Gastrocnemius medialis (tissue), 4 donors: ENCODE results near the gene ANKRD36.
"Not testable (repeated sequence)": the region's sequence is repeated elsewhere in the genome, so short reads cannot be mapped to it uniquely, and the experiment has no call there.

ENCODE experiments used
- CTCF ChIP-seq, 5 experiments: fragments of 450-650 bp in 3 of 5; fragments of 200-600 bp in 2 of 5; sonication (generic) in 2 of 5; IDR thresholded peaks in 4 of 5; conservative IDR thresholded peaks in 1 of 5; 1 replicate in 4 of 5; 2 replicates in 1 of 5; pipeline ENCODE4 v1.5.1; 2016 to 2019; ENCODE audit warnings: antibody characterized with exemption in 5 of 5, mild to moderate bottlenecking in 3 of 5, moderate library complexity in 3 of 5
- POLR2A ChIP-seq, 2 donors: fragments of 450-650 bp; IDR thresholded peaks; one replicate each; pipeline ENCODE4 v1.6.1; 2017; ENCODE audit warnings: antibody characterized with exemption in 2 of 2, mild to moderate bottlenecking in 2 of 2, moderate library complexity in 2 of 2

- TF ChIP-seq CTCF (IDR thresholded peaks at IDR 0.05 in 4 of 5, conservative IDR thresholded peaks at IDR 0.05 in 1 of 5); POLR2A (IDR thresholded peaks at IDR 0.05): not testable (repeated sequence)
Observed at GRCh38 chr2:97083516-97083915, 29.4 kb upstream of the ANKRD36 start.
